Smooth muscle cell (in vitro differentiated cells): ENCODE data around the gene PKDREJ. TPM values are rescaled to one million over a fixed set of nuclear protein-coding genes. Genes with fewer than 3 reads are reported as not detected.

Experiments
- DNase-seq: peaks from one replicate; lab custom pipeline; 2025; ENCODE audit not compliant: unreplicated experiment; lab: John Stamatoyannopoulos, UW
- H2AFZ ChIP-seq: fragments of 200-600 bp; sonication (generic); 2 replicates; pipeline ENCODE4 v1.6.0; 2016; ENCODE audit warnings: antibody characterized with exemption, low read depth, mild to moderate bottlenecking
- H3F3A ChIP-seq: fragments of 200-600 bp; sonication (generic); 2 replicates; pipeline ENCODE4 v1.6.0; 2017; ENCODE audit warnings: antibody characterized with exemption, low read depth
- H3K27ac ChIP-seq: fragments of 200-600 bp; sonication (generic); 2 replicates; pipeline ENCODE4 v1.5.1; 2016; ENCODE audit warnings: low read depth, mild to moderate bottlenecking
- H3K27me3 ChIP-seq: fragments of 200-600 bp; sonication (generic); 2 replicates; pipeline ENCODE4 v1.6.1; 2016; ENCODE audit warnings: low read depth, mild to moderate bottlenecking
- H3K36me3 ChIP-seq: fragments of 200-600 bp; sonication (generic); 2 replicates; pipeline ENCODE4 v1.5.1; 2016; ENCODE audit warnings: low read depth
- H3K4me1 ChIP-seq: fragments of 200-600 bp; sonication (generic); 2 replicates; pipeline ENCODE4 v1.5.1; 2016; ENCODE audit warnings: low read depth
- H3K4me2 ChIP-seq: fragments of 200-600 bp; sonication (generic); 2 replicates; pipeline ENCODE4 v1.6.0; 2016; ENCODE audit warnings: mild to moderate bottlenecking
- H3K4me3 ChIP-seq: fragments of 200-600 bp; sonication (generic); 2 replicates; pipeline ENCODE4 v1.5.1; 2016; ENCODE audit warnings: mild to moderate bottlenecking
- H3K79me2 ChIP-seq: fragments of 200-600 bp; sonication (generic); 2 replicates; pipeline ENCODE4 v1.6.0; 2016; ENCODE audit warnings: low read depth, mild to moderate bottlenecking
- H3K9ac ChIP-seq: fragments of 200-600 bp; sonication (generic); 2 replicates; pipeline ENCODE4 v1.6.0; 2016; ENCODE audit warnings: low read depth
- H3K9me3 ChIP-seq: fragments of 200-600 bp; sonication (generic); replicated peaks from 2 replicates; pipeline ENCODE4 v1.5.1; 2016; ENCODE audit warnings: low read depth
- H4K20me1 ChIP-seq: fragments of 200-600 bp; sonication (generic); 2 replicates; pipeline ENCODE4 v1.6.0; 2016; ENCODE audit warnings: low read depth
- WGBS: methylation state at CpG from one replicate; pipeline ENCODE4 v1.1.7; 2016; ENCODE audit warnings: low lambda C conversion rate; 5-methylcytosine and 5-hydroxymethylcytosine counted together
- polyA plus RNA-seq: library from polyadenylated mRNA; unstranded; fragments of >200 nt; fragmentation: Nextera tagmentation; extraction: Ambion mirVana; gene quantifications from 2 replicates; pipeline ENCODE4 v1.2.1, GENCODE V29; 2016
- total RNA-seq: library from RNA; depleted of rRNA; stranded (reverse); fragments of >200 nt; gene quantifications from 2 replicates; pipeline ENCODE4 v1.2.3, GENCODE V29; 2014
- TF ChIP-seq, protein P1 (sequence below): fragments of 200-600 bp; sonication (generic); IDR thresholded peaks from 2 replicates; pipeline ENCODE4 v1.5.1; 2017; ENCODE audit warnings: borderline replicate concordance, mild to moderate bottlenecking, antibody characterized with exemption; ENCODE audit not compliant: insufficient read depth, poor library complexity, severe bottlenecking

Gene PKDREJ
- total and polyA plus RNA-seq, 2 experiments from 2014 or later = 0.05 TPM; not detected in 1

DNA sequence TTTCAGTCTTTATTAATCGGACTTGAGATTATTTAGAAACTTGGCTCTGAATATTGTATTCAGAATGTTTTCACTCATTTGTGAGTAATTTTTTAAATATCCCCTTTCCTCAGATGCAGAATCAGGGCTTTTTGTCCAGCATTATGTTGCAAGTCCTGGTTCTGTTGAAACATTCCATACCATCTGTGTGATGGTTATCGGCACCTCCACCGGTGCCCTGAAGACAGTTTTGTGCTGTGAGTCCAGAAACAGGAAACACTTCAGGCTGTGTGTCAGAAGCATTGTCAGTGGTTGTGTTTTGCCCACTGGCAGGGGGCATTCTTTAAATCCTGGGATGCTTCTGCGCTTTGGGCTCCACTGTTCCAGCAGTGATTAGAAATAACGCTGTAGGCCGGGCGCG is 33.4 kb downstream of the PKDREJ start:
- Histone ChIP-seq H3F3A (no peaks in the 10 kb centered on the region), H4K20me1 (no peaks in the 10 kb centered on the region), H3K4me1 (no peaks in the 10 kb centered on the region), H3K36me3 (no peaks in the 10 kb centered on the region), H3K27ac (no peak overlapping the region), H3K9ac (no peak overlapping the region), H3K79me2 (no peaks in the 10 kb centered on the region), H3K27me3 (no peaks in the 10 kb centered on the region), H3K9me3 (no peaks in the 10 kb centered on the region), H3K4me3 (no peak overlapping the region), H2AFZ (no peak overlapping the region), H3K4me2 (no peak overlapping the region)
- no peak for DNase-seq
- 94% methylated on average over 8 of the region's 8 CpGs for WGBS
- TF ChIP-seq, protein P1, sequence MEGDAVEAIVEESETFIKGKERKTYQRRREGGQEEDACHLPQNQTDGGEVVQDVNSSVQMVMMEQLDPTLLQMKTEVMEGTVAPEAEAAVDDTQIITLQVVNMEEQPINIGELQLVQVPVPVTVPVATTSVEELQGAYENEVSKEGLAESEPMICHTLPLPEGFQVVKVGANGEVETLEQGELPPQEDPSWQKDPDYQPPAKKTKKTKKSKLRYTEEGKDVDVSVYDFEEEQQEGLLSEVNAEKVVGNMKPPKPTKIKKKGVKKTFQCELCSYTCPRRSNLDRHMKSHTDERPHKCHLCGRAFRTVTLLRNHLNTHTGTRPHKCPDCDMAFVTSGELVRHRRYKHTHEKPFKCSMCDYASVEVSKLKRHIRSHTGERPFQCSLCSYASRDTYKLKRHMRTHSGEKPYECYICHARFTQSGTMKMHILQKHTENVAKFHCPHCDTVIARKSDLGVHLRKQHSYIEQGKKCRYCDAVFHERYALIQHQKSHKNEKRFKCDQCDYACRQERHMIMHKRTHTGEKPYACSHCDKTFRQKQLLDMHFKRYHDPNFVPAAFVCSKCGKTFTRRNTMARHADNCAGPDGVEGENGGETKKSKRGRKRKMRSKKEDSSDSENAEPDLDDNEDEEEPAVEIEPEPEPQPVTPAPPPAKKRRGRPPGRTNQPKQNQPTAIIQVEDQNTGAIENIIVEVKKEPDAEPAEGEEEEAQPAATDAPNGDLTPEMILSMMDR = no peak

DNA sequence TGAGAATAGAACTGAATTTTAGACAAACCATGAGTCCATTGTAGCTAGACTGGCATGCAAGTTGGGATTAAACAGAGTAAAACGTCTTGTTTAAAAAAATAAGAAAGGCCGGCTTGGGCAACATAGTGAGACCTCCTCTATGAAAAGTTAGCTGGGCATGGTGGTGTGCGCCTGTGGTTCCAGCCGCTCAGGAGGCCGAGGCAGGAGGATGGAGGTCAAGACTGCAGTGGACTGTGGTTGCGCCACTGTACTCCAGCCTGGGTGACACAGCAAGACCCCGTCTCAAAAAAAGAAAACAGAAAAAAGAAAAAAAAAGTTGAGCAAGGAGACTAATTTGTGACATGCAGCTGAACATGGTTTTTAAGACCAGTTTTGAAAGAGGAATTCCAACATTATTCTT is 36.6 kb downstream of the PKDREJ start:
- Histone ChIP-seq H3K27ac (no peak overlapping the region), H3F3A (no peaks in the 10 kb centered on the region), H3K36me3 (no peaks in the 10 kb centered on the region), H2AFZ (no peak overlapping the region), H3K9me3 (no peaks in the 10 kb centered on the region), H3K4me3 (no peak overlapping the region), H3K9ac (no peak overlapping the region), H3K27me3 (no peaks in the 10 kb centered on the region), H3K4me2 (no peak overlapping the region), H3K4me1 (no peaks in the 10 kb centered on the region), H3K79me2 (no peaks in the 10 kb centered on the region), H4K20me1 (no peaks in the 10 kb centered on the region)
- no peak for DNase-seq
- WGBS = 94% methylated on average over 7 of the region's 7 CpGs
- TF ChIP-seq, protein P1 = no peak

DNA sequence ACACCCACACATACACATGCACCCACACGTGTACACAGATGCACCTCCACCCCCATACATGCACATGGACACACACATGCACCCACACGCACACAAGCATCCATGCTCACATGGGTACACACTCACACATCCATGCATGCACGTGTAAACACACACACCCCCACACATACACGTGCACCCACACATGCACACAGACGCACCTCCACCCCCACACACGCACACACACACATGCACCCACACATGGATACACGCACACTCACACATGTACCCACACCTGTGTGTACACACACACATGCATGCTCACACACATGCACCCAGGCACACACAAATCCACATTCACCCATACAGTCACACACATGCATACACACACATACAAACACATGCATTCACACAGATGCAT is 37.5 kb downstream of the PKDREJ start:
- WGBS = 100% methylated on average over 7 of the region's 7 CpGs
- Histone ChIP-seq H3K9me3 (no peaks in the 10 kb centered on the region), H2AFZ (no peak overlapping the region), H3K27ac (no peak overlapping the region), H3K4me1 (no peaks in the 10 kb centered on the region), H4K20me1 (no peaks in the 10 kb centered on the region), H3K9ac (no peak overlapping the region), H3K4me3 (no peak overlapping the region), H3F3A (no peaks in the 10 kb centered on the region), H3K4me2 (no peak overlapping the region), H3K79me2 (no peaks in the 10 kb centered on the region), H3K36me3 (peaks cover 4% of the 10 kb centered on the region), H3K27me3 (no peaks in the 10 kb centered on the region)
- TF ChIP-seq, protein P1 = no peak
- no peak for DNase-seq

DNA sequence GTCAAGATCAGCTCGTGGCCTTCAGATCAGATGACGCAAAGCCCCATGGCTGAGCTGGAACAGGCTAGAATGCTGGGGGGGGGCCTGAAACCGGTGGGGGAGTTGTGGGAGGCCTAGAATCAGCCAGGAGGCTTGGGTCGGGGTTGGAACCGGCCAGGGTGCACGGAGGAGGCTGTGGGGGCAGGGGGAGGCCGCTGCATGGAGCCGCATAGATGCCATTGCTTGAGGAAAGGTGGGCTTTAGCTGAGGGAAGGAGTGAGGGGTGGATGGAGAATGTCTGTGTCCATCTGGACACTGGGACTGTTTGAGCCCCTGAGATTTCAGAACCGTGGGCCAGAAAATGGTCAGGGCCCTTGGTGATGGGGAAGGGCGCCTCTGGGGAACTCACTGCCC is 38.2 kb downstream of the PKDREJ start:
- Histone ChIP-seq H3K27ac (no peak overlapping the region), H3K4me3 (no peak overlapping the region), H3F3A (no peaks in the 10 kb centered on the region), H3K79me2 (no peaks in the 10 kb centered on the region), H3K9me3 (no peaks in the 10 kb centered on the region), H3K4me1 (no peaks in the 10 kb centered on the region), H3K9ac (no peak overlapping the region), H3K4me2 (no peak overlapping the region), H3K36me3 (peaks cover 4% of the 10 kb centered on the region), H4K20me1 (no peaks in the 10 kb centered on the region), H3K27me3 (no peaks in the 10 kb centered on the region), H2AFZ (no peak overlapping the region)
- WGBS = 96% methylated on average over 10 of the region's 10 CpGs
- TF ChIP-seq, protein P1 = no peak
- DNase-seq = no peak
